ENCODE data around the gene SMG5.
A peak's percentile ranks its signal among the peaks of the same experiment; 100 is the strongest.

Gene SMG5

DNA sequence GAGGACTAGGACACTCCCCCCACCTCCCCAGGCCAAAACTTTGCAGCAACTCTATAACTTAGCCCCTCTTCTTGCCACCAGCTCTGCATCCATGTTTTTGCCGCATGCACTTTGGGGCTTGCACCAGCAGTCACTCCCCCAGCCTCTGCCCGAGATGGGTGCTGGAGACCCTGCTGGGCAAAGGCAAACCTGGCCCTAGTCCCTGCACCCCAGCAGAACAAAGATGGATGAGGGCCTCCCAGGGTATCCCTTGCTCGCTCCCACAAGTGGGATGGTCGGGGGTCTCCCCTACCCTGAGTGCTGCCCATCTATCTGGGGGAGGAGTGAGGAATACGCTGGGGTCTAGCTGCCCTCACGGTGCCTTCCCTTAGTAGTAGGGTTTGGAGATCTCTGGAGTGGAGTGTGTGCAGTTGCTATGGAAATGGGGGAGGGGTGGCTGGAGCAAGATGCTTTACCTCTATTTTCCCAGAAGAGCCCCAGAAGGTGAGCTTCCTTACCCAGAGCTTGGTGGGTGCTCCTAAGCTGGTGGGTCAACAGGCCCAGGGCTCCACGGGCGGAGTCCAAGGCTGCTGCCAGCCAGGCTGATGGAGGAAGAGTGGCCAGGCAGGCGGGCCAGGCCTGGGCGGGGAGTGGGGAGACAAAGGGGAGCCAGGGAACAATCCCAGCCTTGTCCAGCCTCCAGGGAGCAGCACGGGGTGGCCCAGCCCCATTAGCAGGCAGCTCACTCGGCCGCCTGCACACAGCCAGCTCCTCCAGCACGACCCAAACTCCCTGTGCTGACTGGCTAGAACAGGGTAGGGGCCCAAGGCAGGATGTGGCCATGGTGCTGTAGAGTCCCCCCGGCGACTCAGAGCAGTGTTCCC is 34.9 kb downstream of the SMG5 start, which contains the start of gene PAQR6:
PAQR6 (minus strand) TSS at position 597 of the 863 bp plus-strand sequence. CDS start 1,325 bp downstream, outside the sequence.
- Histone ChIP-seq H3K4me3 (replicated peaks; ENCODE audit: low read depth, low read length) (no peak within 1 kb of the TSS), H3K36me3 (ENCODE audit: control insufficient read depth, insufficient read depth, low read length) (peaks cover 29% of the 10 kb centered on the region), H3K27me3 (replicated peaks; ENCODE audit: control insufficient read depth, insufficient read depth, low read length) (no peaks in the 10 kb centered on the region)
- no peak for DNase-seq (ENCODE audit: extremely low read depth, insufficient read length)
- TF ChIP-seq, protein P1, sequence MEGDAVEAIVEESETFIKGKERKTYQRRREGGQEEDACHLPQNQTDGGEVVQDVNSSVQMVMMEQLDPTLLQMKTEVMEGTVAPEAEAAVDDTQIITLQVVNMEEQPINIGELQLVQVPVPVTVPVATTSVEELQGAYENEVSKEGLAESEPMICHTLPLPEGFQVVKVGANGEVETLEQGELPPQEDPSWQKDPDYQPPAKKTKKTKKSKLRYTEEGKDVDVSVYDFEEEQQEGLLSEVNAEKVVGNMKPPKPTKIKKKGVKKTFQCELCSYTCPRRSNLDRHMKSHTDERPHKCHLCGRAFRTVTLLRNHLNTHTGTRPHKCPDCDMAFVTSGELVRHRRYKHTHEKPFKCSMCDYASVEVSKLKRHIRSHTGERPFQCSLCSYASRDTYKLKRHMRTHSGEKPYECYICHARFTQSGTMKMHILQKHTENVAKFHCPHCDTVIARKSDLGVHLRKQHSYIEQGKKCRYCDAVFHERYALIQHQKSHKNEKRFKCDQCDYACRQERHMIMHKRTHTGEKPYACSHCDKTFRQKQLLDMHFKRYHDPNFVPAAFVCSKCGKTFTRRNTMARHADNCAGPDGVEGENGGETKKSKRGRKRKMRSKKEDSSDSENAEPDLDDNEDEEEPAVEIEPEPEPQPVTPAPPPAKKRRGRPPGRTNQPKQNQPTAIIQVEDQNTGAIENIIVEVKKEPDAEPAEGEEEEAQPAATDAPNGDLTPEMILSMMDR (IDR thresholded peaks at IDR 0.05; ENCODE audit: insufficient read depth, low read length, poor library complexity, severe bottlenecking): no peak

DNA sequence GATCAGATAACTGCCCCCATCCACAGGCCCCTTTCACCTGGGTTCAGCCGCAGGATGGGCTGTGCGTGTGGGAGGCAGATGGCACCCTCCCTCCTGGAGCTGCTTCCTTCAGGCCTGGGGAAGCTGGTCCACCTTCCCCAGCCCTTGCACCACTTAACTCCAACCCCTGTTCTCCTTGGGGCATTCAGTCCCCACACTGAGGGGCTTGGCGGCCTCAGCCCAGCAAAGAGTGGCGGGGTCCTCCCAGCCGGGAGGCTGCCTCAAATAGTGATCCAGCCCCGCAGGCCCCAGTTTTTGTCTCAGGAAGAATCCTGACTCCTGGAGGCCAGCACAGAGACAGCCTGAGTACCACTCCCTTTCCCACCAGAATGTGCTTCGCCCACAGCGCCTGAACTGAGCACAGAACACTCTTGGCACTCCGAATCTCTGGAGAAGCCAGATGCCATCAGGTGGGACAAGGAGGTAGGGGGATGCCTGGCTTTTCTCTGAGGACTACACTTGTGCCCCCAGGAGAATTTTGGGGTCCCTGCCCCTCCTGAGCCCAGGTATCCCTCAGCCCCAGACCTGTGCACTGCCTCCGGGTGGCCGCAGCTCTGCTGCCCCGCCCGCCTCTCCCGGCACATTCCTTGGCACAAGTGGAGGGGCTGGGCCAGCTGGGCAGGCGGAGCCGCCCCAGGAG is 35.7 kb downstream of the SMG5 start:
- DNase-seq (ENCODE audit: extremely low read depth, insufficient read length): no peak
- peaks cover 24% of the 10 kb centered on the region for H3K36me3 ChIP-seq (ENCODE audit: control insufficient read depth, insufficient read depth, low read length)
- H3K4me3 ChIP-seq (replicated peaks; ENCODE audit: low read depth, low read length): no peak overlapping the region
- H3K27me3 ChIP-seq (replicated peaks; ENCODE audit: control insufficient read depth, insufficient read depth, low read length): no peaks in the 10 kb centered on the region
- TF ChIP-seq, protein P1 (IDR thresholded peaks at IDR 0.05; ENCODE audit: insufficient read depth, low read length, poor library complexity, severe bottlenecking): no peak

DNA sequence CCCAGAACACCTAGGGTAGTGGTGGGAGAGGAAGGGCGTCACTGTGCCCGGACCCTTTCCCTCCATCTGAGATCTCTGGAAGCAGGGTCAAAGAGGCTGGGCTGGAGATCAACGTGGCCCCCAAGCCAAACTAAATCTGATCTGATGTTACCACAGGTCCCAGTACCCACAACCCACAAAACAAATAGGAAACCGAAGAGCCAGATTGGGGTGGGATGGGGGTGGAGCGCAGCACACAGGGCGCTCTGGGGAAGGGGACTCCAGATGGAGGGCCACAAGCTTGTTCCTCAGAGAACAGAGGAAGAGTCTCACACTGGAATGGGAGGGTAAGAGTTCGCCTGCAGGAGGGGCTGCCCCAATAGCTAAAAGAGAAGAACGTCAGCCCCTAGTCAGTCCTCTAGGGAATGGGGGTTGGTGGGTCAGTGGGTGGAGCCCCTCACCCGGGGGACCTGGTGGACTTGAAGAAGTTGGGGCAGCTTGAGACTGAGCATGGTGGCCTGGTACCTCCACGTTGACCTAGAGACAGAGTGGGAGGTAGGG is 36.3 kb downstream of the SMG5 start:
- peaks cover 18% of the 10 kb centered on the region for H3K36me3 ChIP-seq (ENCODE audit: control insufficient read depth, insufficient read depth, low read length)
- TF ChIP-seq, protein P1 (IDR thresholded peaks at IDR 0.05; ENCODE audit: insufficient read depth, low read length, poor library complexity, severe bottlenecking): no peak
- no peak for DNase-seq (ENCODE audit: extremely low read depth, insufficient read length)
- peak overlapping the region; percentile 32 for H3K4me3 ChIP-seq (replicated peaks; ENCODE audit: low read depth, low read length)
- H3K27me3 ChIP-seq (replicated peaks; ENCODE audit: control insufficient read depth, insufficient read depth, low read length): no peaks in the 10 kb centered on the region

DNA sequence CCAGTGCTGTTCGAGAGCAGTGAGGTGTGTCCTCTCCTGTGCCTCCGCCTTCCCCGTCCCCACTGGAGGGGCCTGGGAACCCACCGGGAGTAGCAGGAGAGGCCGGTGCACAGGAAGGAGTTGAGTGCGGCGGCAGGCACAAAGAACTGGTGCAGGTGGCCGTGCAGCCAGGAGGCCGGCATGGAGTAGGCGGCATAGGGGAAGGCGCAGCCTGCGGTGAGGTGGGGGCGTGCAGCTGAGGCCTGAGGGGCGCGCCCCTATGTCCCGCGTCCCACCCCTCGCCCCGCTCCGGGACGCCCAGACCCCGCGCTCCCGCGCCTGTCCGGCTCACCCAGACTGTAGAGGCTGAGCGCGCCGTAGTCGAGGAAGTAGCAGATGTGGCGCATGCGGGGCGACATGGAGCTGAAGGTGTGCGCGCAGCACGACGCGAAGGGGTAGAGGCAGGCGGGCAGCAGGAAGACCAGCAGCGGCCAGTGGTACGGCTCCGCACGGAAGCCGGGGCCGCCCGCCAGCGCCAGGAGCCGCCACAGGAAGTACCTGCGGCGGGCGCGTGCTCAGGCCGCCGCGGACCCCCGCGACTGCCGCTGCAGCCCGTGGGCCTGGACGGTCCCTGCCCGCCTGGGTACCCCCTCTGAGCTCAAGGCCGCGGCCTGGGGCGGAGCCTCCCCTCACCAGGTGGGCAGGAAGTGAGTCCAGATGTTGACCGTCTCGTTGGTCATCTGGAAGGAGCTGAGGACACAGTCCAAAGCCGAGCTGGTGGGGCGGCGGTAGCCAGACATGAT is 37.0 kb downstream of the SMG5 start:
- DNase-seq (ENCODE audit: extremely low read depth, insufficient read length): peak; percentile 67
- TF ChIP-seq, protein P1 (IDR thresholded peaks at IDR 0.05; ENCODE audit: insufficient read depth, low read length, poor library complexity, severe bottlenecking): no peak
- Histone ChIP-seq H3K36me3 (ENCODE audit: control insufficient read depth, insufficient read depth, low read length) (peaks cover 14% of the 10 kb centered on the region), H3K4me3 (replicated peaks; ENCODE audit: low read depth, low read length) (peak overlapping the region; percentile 32), H3K27me3 (replicated peaks; ENCODE audit: control insufficient read depth, insufficient read depth, low read length) (no peaks in the 10 kb centered on the region)

DNA sequence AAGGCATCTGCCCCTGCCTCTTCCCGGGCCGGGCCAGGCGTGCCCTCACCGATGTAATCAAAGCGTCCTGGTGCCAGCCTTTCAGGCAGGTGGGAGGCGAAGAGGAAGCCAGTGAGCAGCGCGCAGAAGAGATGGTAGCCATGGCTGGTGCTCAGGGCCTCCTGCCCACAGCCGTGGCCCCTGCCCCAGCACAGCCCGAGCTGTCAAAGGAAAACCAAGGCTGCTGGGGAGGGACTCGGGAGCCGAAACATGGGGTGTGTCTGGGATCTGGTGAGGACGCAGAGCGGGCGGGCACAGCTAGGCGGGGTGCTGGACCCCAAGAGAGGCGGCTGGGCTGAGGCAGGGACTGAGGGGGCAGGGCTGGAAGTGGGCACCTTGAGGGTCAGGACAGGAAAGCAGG is 37.9 kb downstream of the SMG5 start:
- DNase-seq (ENCODE audit: extremely low read depth, insufficient read length): no peak
- Histone ChIP-seq H3K27me3 (replicated peaks; ENCODE audit: control insufficient read depth, insufficient read depth, low read length) (no peaks in the 10 kb centered on the region), H3K36me3 (ENCODE audit: control insufficient read depth, insufficient read depth, low read length) (peaks cover 9% of the 10 kb centered on the region), H3K4me3 (replicated peaks; ENCODE audit: low read depth, low read length) (no peak overlapping the region)
- TF ChIP-seq, protein P1 (IDR thresholded peaks at IDR 0.05; ENCODE audit: insufficient read depth, low read length, poor library complexity, severe bottlenecking): no peak
